ENCODE results near the gene ACTL7A. TPM values are rescaled to one million over a fixed set of nuclear protein-coding genes. Genes with fewer than 3 reads are reported as not detected.
"Not testable (repeated sequence)": the region's sequence is repeated elsewhere in the genome, so short reads cannot be mapped to it uniquely, and the experiment has no call there.

The ACTL7A gene
- polyA plus RNA-seq, 10 donors, result not detected

- not testable (repeated sequence) for DNase-seq
Measured at GRCh38 chr9:108848296-108848695, 13.8 kb upstream of the ACTL7A start.

GRCh38 chr9:108850293-108850897, 11.7 kb upstream of the ACTL7A start:
- DNase-seq, result no peak

- no peak for DNase-seq
Measured at GRCh38 chr9:108851138-108851537, 10.9 kb upstream of the ACTL7A start.

GRCh38 chr9:108852079-108852478, 10.0 kb upstream of the ACTL7A start:
- DNase-seq, result no peak

GRCh38 chr9:108854094-108854493, 8.0 kb upstream of the ACTL7A start:
- DNase-seq, result no peak

GRCh38 chr9:108854641-108855528, 7.2 kb upstream of the ACTL7A start:
- DNase-seq, result no peak

- no peak for DNase-seq
Measured at GRCh38 chr9:108855529-108855886, 6.6 kb upstream of the ACTL7A start.

GRCh38 chr9:108855888-108856287, 6.2 kb upstream of the ACTL7A start, which contains the start of gene ACTL7B:
ACTL7B (minus strand) TSS chr9:108855986; CDS start chr9:108855930, 56 bp downstream.
- DNase-seq, result no peak

GRCh38 chr9:108857572-108857971, 4.5 kb upstream of the ACTL7A start:
- DNase-seq, result no peak

GRCh38 chr9:108859459-108860114, 2.5 kb upstream of the ACTL7A start:
- no peak for DNase-seq

GRCh38 chr9:108860354-108860753, 1.7 kb upstream of the ACTL7A start:
- DNase-seq, result no peak

- no peak for DNase-seq
Measured at GRCh38 chr9:108860764-108861163, 1.3 kb upstream of the ACTL7A start.

GRCh38 chr9:108861464-108861863, 602 bp upstream of the ACTL7A start:
- DNase-seq, result no peak

GRCh38 chr9:108863891-108864290, 1.8 kb downstream of the ACTL7A start:
- no peak for DNase-seq

- no peak for DNase-seq
Measured at GRCh38 chr9:108864446-108864845, 2.4 kb downstream of the ACTL7A start.

GRCh38 chr9:108865037-108865436, 3.0 kb downstream of the ACTL7A start:
- DNase-seq, result no peak

GRCh38 chr9:108866001-108866420, 3.9 kb downstream of the ACTL7A start:
- no peak for DNase-seq

GRCh38 chr9:108867116-108867515, 5.0 kb downstream of the ACTL7A start:
- no peak for DNase-seq

GRCh38 chr9:108867829-108868228, 5.8 kb downstream of the ACTL7A start:
- DNase-seq, result no peak

GRCh38 chr9:108869092-108869725, 7.1 kb downstream of the ACTL7A start:
- no peak for DNase-seq

GRCh38 chr9:108874058-108874788, 12.2 kb downstream of the ACTL7A start:
- DNase-seq, result no peak

- no peak for DNase-seq
Measured at GRCh38 chr9:108876425-108876824, 14.4 kb downstream of the ACTL7A start.
